PC-3 (cell line): ENCODE measurements around the gene KCNJ15. TPM values are rescaled to one million over a fixed set of nuclear protein-coding genes. Genes with fewer than 3 reads are reported as not detected.

Experiments used
- ATAC-seq: fragments of 200-7000 bp; cut with Tn5 transposase; 2 replicates; pipeline ENCODE4 v1.9.1; 2020; ENCODE audit warnings: mild to moderate bottlenecking, moderate library complexity
- BruUV-seq: library from RNA; stranded (reverse); fragments of 400-500 nt; replicated peaks from 2 replicates; lab custom pipeline; 2021; lab: Mats Ljungman, UMichigan
- CTCF ChIA-PET: fragments of 300-600 bp; sonication (Branson Sonifier 250); formaldehyde crosslinking; loops from one replicate; lab custom pipeline; 2022; ENCODE audit warnings: antibody characterized with exemption; lab: Charles Lee
- POLR2A ChIA-PET: fragments of 300-600 bp; sonication (Branson Sonifier 250); formaldehyde crosslinking; loops from one replicate; lab custom pipeline; 2022; ENCODE audit warnings: antibody characterized with exemption; ENCODE audit not compliant: unreplicated experiment; lab: Charles Lee
- DNase-seq: peaks from one replicate; pipeline ENCODE4 v3.0.0-alpha.2; 2015
- H2AFZ ChIP-seq: fragments of 300-600 bp; sonication (generic); 2 replicates; pipeline ENCODE4 v1.6.0; 2016; ENCODE audit warnings: antibody characterized with exemption, low read length
- H3F3A ChIP-seq: fragments of 300-600 bp; sonication (generic); one replicate; pipeline ENCODE4 v1.6.0; 2017; ENCODE audit warnings: antibody characterized with exemption, low read length, control low read depth, mild to moderate bottlenecking; ENCODE audit not compliant: unreplicated experiment
- H3K27ac ChIP-seq: fragments of 300-600 bp; sonication (generic); 2 replicates; pipeline ENCODE4 v1.5.1; 2016; ENCODE audit warnings: mild to moderate bottlenecking, low read length
- H3K27me3 ChIP-seq: fragments of 300-600 bp; sonication (generic); 2 replicates; pipeline ENCODE4 v1.6.1; 2016; ENCODE audit warnings: low read length, mixed read lengths
- H3K36me3 ChIP-seq: fragments of 300-600 bp; sonication (generic); 2 replicates; pipeline ENCODE4 v1.6.1; 2016; ENCODE audit warnings: low read depth, mixed run types, low read length, mixed read lengths
- H3K4me1 ChIP-seq: fragments of 300-600 bp; sonication (generic); 2 replicates; pipeline ENCODE4 v1.5.1; 2016; ENCODE audit warnings: low read length; ENCODE audit not compliant: insufficient read depth
- H3K4me2 ChIP-seq: fragments of 300-600 bp; sonication (generic); 2 replicates; pipeline ENCODE4 v1.6.0; 2016; ENCODE audit warnings: low read length
- H3K4me3 ChIP-seq: fragments of 300-600 bp; sonication (generic); 2 replicates; pipeline ENCODE4 v1.5.1; 2016; ENCODE audit warnings: mild to moderate bottlenecking, low read length, mixed read lengths
- H3K79me2 ChIP-seq: fragments of 300-600 bp; sonication (generic); 2 replicates; pipeline ENCODE4 v1.6.1; 2017; ENCODE audit warnings: low read length, mixed read lengths
- H3K9ac ChIP-seq: fragments of 300-600 bp; sonication (generic); 2 replicates; pipeline ENCODE4 v1.6.0; 2016; ENCODE audit warnings: mild to moderate bottlenecking, low read length
- H3K9me2 ChIP-seq: fragments of 300-600 bp; sonication (generic); replicated peaks from 2 replicates; pipeline ENCODE4 v1.6.1; 2016; ENCODE audit warnings: mixed run types, low read length, mixed read lengths
- H3K9me3 ChIP-seq: fragments of 300-600 bp; sonication (generic); 2 replicates; pipeline ENCODE4 v1.6.1; 2016; ENCODE audit warnings: low read length, mixed read lengths
- H4K20me1 ChIP-seq: fragments of 300-600 bp; sonication (generic); 2 replicates; pipeline ENCODE4 v1.6.1; 2016; ENCODE audit warnings: low read length, mixed read lengths
- CTCF ChIP-seq: fragments of 300-600 bp; sonication (generic); conservative IDR thresholded peaks from 2 replicates; pipeline ENCODE4 v1.5.1; 2017; ENCODE audit warnings: antibody characterized with exemption, low read depth, mild to moderate bottlenecking, low read length
- EZH2 ChIP-seq: fragments of 300-600 bp; sonication (generic); IDR thresholded peaks from one replicate; pipeline ENCODE4 v1.6.1; 2017; ENCODE audit warnings: antibody characterized with exemption, mild to moderate bottlenecking, low read length; ENCODE audit not compliant: unreplicated experiment
- EZH2phosphoT487 ChIP-seq: fragments of 300-600 bp; sonication (generic); IDR thresholded peaks from 2 replicates; pipeline ENCODE4 v1.6.1; 2018; ENCODE audit warnings: mild to moderate bottlenecking, antibody characterized with exemption, low read length, borderline replicate concordance
- intact Hi-C: fragments of 100-400 bp; cut with micrococcal nuclease; formaldehyde crosslinking; loops from 2 replicates; pipeline ENCODE4 v1.9.0; 2023
- total RNA-seq: library from RNA; depleted of rRNA; stranded (reverse); fragments of >200 nt; gene quantifications from 2 replicates; pipeline ENCODE4 v1.2.3, GENCODE V29; 2014

The KCNJ15 gene
- total RNA-seq, 1 experiment from 2014 or later: 0.26 TPM

DNA sequence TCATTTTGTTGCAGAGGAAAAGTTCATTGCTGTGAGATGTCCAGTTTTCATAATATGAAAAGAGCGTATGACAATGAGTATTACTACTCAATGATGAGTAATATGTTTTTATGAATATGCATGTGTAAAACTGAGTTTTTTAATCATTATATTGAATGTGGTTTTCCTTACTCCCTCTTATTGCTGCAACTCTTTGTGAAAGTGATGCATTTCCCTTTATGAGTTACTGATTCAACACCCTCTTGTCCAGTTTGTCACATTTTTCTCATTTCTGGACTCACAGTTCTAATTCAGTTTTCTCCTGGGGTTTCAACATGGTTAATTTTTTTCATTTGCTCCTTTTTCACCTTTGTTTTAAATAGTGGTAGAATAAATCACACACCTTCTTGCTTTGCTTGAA lies 35.2 kb upstream of the KCNJ15 start:
- DNase-seq (no peak), ATAC-seq (no peak)
- H3K27me3 ChIP-seq: no peaks in the 10 kb centered on the region
- H3K9ac ChIP-seq: no peak overlapping the region
- peaks cover 37% of the 10 kb centered on the region for H3K9me3 ChIP-seq
- H3K27ac ChIP-seq: no peak overlapping the region
- no peak overlapping the region for H3K4me3 ChIP-seq
- no TSS peak for BruUV-seq
- H4K20me1 ChIP-seq: no peaks in the 10 kb centered on the region
- ChIA-PET CTCF (no interaction called here), POLR2A (no interaction called here)
- H3K79me2 ChIP-seq: no peaks in the 10 kb centered on the region
- H2AFZ ChIP-seq: no peak overlapping the region
- intact Hi-C loops: no loop called here
- no peaks in the 10 kb centered on the region; the same call in 1 of the 2 replicates for H3K36me3 ChIP-seq
- H3K9me2 ChIP-seq: no peaks in the 10 kb centered on the region
- no peaks in the 10 kb centered on the region for H3K4me1 ChIP-seq
- H3F3A ChIP-seq: no peaks in the 10 kb centered on the region
- H3K4me2 ChIP-seq: no peak overlapping the region
- TF ChIP-seq CTCF (no peak), EZH2phosphoT487 (no peak), EZH2 (no peak)

- Histone ChIP-seq H3K36me3 (peaks cover 3% of the 10 kb centered on the region; the same call in 1 of the 2 replicates), H4K20me1 (no peaks in the 10 kb centered on the region), H3K4me2 (no peak overlapping the region), H3K79me2 (no peaks in the 10 kb centered on the region), H3K9ac (no peak overlapping the region), H3K4me3 (no peak overlapping the region), H3F3A (no peaks in the 10 kb centered on the region), H2AFZ (no peak overlapping the region), H3K4me1 (no peaks in the 10 kb centered on the region), H3K9me3 (peaks cover 49% of the 10 kb centered on the region), H3K9me2 (no peaks in the 10 kb centered on the region), H3K27me3 (no peaks in the 10 kb centered on the region), H3K27ac (no peak overlapping the region)
- ATAC-seq (no peak), DNase-seq (peak; percentile 22)
- no TSS peak for BruUV-seq
- ChIA-PET CTCF (no interaction called here), POLR2A (no interaction called here)
- intact Hi-C loops: no loop called here
- TF ChIP-seq EZH2phosphoT487 (no peak), CTCF (no peak), EZH2 (no peak)
Observed at GRCh38 chr21:38223893-38224540, 32.8 kb upstream of the KCNJ15 start.

DNA sequence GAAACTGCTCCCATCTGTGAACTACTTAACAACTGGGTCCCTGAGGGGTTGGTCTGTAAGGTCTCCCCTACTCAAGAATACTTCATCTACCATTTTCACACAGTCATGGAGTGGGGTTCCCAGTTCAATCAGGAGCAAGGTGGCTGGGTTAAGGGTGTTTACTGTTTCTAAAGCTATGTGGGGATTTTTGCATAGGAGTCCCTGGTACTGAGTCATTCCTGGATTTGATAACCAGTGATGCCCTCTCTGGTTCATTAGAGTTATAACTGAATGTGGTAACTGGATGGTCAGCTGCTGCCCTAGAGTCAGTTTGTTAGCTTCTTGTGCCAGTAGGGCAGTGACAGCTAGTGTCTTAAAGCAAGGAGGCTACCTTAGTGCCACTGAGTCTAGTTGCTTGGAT lies 29.4 kb upstream of the KCNJ15 start:
- DNase-seq (no peak), ATAC-seq (no peak)
- no peak overlapping the region for H2AFZ ChIP-seq
- BruUV-seq: no TSS peak
- H3K79me2 ChIP-seq: no peaks in the 10 kb centered on the region
- no peak overlapping the region for H3K27ac ChIP-seq
- CTCF ChIA-PET: no interaction called here
- no peaks in the 10 kb centered on the region for H4K20me1 ChIP-seq
- no peak for TF ChIP-seq CTCF
- no peak for TF ChIP-seq EZH2
- H3K9me3 ChIP-seq: peaks cover 66% of the 10 kb centered on the region
- no peaks in the 10 kb centered on the region for H3K4me1 ChIP-seq
- H3K4me2 ChIP-seq: no peak overlapping the region
- intact Hi-C loops: no loop called here
- no peaks in the 10 kb centered on the region for H3K27me3 ChIP-seq
- no peaks in the 10 kb centered on the region for H3F3A ChIP-seq
- POLR2A ChIA-PET: no interaction called here
- H3K4me3 ChIP-seq: no peak overlapping the region
- H3K9me2 ChIP-seq: no peaks in the 10 kb centered on the region
- H3K36me3 ChIP-seq: peaks cover 19% of the 10 kb centered on the region; the same call in 1 of the 2 replicates
- H3K9ac ChIP-seq: no peak overlapping the region
